ENCODE measurements around the gene CFI. TPM values are rescaled to one million over a fixed set of nuclear protein-coding genes. Genes with fewer than 3 reads are reported as not detected.
A peak's percentile ranks its signal among the peaks of the same experiment; 100 is the strongest.

Gene CFI
- total RNA-seq, 4 donors from 2014 or later, result 2.0 to 10.1 (median 3.7) TPM; not detected in 1

- TF ChIP-seq POLR2AphosphoS5 (IDR thresholded peaks at IDR 0.05), result no peak
- no peak for DNase-seq (ENCODE audit: low spot score in 2 of 2)
- Histone ChIP-seq H3K36me3 (no peaks in the 10 kb centered on the region), H3K27ac (no peak overlapping the region), H3K9me3 (no peaks in the 10 kb centered on the region), H3K4me1 (no peaks in the 10 kb centered on the region), H3K4me3 (no peak overlapping the region), H3K27me3 (no peaks in the 10 kb centered on the region)
- 89% methylated on average over 3 of the region's 3 CpGs for WGBS
Observed at GRCh38 chr4:109836985-109837384, 35.2 kb upstream of the CFI start.

GRCh38 chr4:109833756-109834155, 32.0 kb upstream of the CFI start:
- no peaks in the 10 kb centered on the region for H3K4me1 ChIP-seq
- H3K36me3 ChIP-seq, result no peaks in the 10 kb centered on the region
- DNase-seq (ENCODE audit: low spot score in 2 of 2), result no peak
- no peaks in the 10 kb centered on the region for H3K27me3 ChIP-seq
- no peak for TF ChIP-seq POLR2A (IDR thresholded peaks at IDR 0.05)
- no peak for TF ChIP-seq EP300 (IDR thresholded peaks at IDR 0.05)
- TF ChIP-seq CTCF (IDR thresholded peaks at IDR 0.05), result no peak
- no peak for TF ChIP-seq POLR2AphosphoS5 (IDR thresholded peaks at IDR 0.05)
- WGBS, result 90% methylated on average over 4 of the region's 4 CpGs
- H3K27ac ChIP-seq, result no peak overlapping the region
- no peaks in the 10 kb centered on the region for H3K9me3 ChIP-seq
- H3K4me3 ChIP-seq, result no peak overlapping the region

DNA sequence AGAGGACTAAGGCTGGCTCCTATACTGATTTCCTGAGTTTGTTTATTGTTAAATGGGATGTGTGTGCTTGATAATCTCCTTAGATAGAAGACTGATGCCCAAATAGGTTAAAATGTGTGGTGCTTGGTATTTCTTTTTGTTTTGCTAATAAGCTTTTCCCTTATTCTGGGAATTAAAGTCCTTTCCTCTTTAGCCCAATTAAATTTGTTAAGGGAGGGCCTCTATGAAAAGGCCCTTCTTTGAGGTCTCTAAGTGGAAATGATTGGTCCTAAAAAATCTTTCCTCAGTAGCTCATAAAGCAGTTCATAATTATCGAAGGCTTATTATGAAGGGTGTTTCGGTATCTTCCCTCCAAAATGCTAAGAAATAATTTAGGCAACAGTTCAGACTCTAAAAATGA, 25.9 kb upstream of the CFI start, which contains the start of gene RRH:
RRH (plus strand) TSS at position 301 of the 400 bp plus-strand sequence; CDS start at position 357, 56 bp downstream.
- Histone ChIP-seq H3K27me3 (no peaks in the 10 kb centered on the region), H3K27ac (no peak within 1 kb of the TSS), H3K36me3 (peaks cover 37% of the 10 kb centered on the region), H3K4me1 (no peaks in the 10 kb centered on the region), H3K9me3 (no peaks in the 10 kb centered on the region), H3K4me3 (no peak within 1 kb of the TSS)
- DNase-seq (ENCODE audit: low spot score in 2 of 2), result no peak
- TF ChIP-seq EP300 (IDR thresholded peaks at IDR 0.05), result no peak
- no peak for TF ChIP-seq CTCF (IDR thresholded peaks at IDR 0.05)
- TF ChIP-seq POLR2AphosphoS5 (IDR thresholded peaks at IDR 0.05), result no peak
- no peak for TF ChIP-seq POLR2A (IDR thresholded peaks at IDR 0.05)
- WGBS, result 91% methylated on average over 2 of the region's 2 CpGs

GRCh38 chr4:109826719-109827118, 24.9 kb upstream of the CFI start:
- H3K4me3 ChIP-seq, result no peak overlapping the region
- no peaks in the 10 kb centered on the region for H3K27me3 ChIP-seq
- TF ChIP-seq POLR2A (IDR thresholded peaks at IDR 0.05) (no peak), EP300 (IDR thresholded peaks at IDR 0.05) (no peak), POLR2AphosphoS5 (IDR thresholded peaks at IDR 0.05) (no peak), CTCF (IDR thresholded peaks at IDR 0.05) (peak; percentile 21 to 38)
- no peak overlapping the region for H3K27ac ChIP-seq
- no peaks in the 10 kb centered on the region for H3K9me3 ChIP-seq
- no peak for DNase-seq (ENCODE audit: low spot score in 2 of 2)
- peaks cover 45% of the 10 kb centered on the region for H3K36me3 ChIP-seq
- no peaks in the 10 kb centered on the region for H3K4me1 ChIP-seq

DNA sequence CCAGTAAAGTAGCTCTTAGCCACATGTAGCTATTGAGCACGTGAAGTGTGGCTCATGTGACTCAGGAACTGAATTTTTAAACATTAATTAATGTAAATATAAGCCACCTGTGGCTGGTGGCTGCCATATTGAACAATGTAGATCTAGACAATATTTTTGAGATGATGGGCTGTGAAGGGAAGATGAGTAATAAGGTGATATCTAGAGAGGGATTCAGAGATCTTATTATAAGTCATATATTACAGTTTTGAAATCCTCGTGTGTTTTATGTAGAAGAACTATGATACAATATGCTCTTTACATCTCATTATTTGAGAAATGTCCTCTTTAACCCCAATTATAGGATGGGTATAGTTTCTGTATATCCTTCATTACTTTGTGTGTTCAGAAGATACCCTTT, 19.4 kb upstream of the CFI start:
- 76% methylated on average over 2 of the region's 2 CpGs for WGBS
- no peak for DNase-seq (ENCODE audit: low spot score in 2 of 2)
- no peaks in the 10 kb centered on the region for H3K27me3 ChIP-seq
- H3K9me3 ChIP-seq, result no peaks in the 10 kb centered on the region
- no peak overlapping the region for H3K4me3 ChIP-seq
- H3K36me3 ChIP-seq, result peaks cover 63% of the 10 kb centered on the region
- peaks cover 30% of the 10 kb centered on the region for H3K4me1 ChIP-seq
- H3K27ac ChIP-seq, result no peak overlapping the region
- TF ChIP-seq EP300 (IDR thresholded peaks at IDR 0.05), result no peak
- no peak for TF ChIP-seq CTCF (IDR thresholded peaks at IDR 0.05)
- TF ChIP-seq POLR2AphosphoS5 (IDR thresholded peaks at IDR 0.05), result no peak
- TF ChIP-seq POLR2A (IDR thresholded peaks at IDR 0.05), result no peak

GRCh38 chr4:109820563-109820962, 18.8 kb upstream of the CFI start:
- Histone ChIP-seq H3K4me3 (no peak overlapping the region), H3K9me3 (no peaks in the 10 kb centered on the region), H3K27ac (no peak overlapping the region), H3K4me1 (peaks cover 33% of the 10 kb centered on the region), H3K36me3 (peaks cover 57% of the 10 kb centered on the region), H3K27me3 (no peaks in the 10 kb centered on the region)
- WGBS, result 53% methylated on average over 2 of the region's 2 CpGs
- TF ChIP-seq POLR2A (IDR thresholded peaks at IDR 0.05) (no peak), EP300 (IDR thresholded peaks at IDR 0.05) (no peak), POLR2AphosphoS5 (IDR thresholded peaks at IDR 0.05) (no peak), CTCF (IDR thresholded peaks at IDR 0.05) (no peak)
- no peak for DNase-seq (ENCODE audit: low spot score in 2 of 2)

All from suprapubic skin (tissue), 4 donors.